H1 (cell line): ENCODE data around the gene EMC6. TPM values are rescaled to one million over a fixed set of nuclear protein-coding genes. Genes with fewer than 3 reads are reported as not detected.

Source experiments
- CTCF ChIA-PET: fragments of 300-600 bp; sonication (Branson Sonifier 250); formaldehyde crosslinking; loops from one replicate; lab custom pipeline; 2021; ENCODE audit not compliant: partially characterized antibody; lab: Charles Lee
- POLR2A ChIA-PET: fragments of 300-600 bp; sonication (Branson Sonifier 250); formaldehyde crosslinking; loops from one replicate; lab custom pipeline; 2021; ENCODE audit warnings: inconsistent platforms; ENCODE audit not compliant: partially characterized antibody; lab: Charles Lee
- DNase-seq, 2 experiments: peaks; one replicate each; pipeline versions ENCODE4 v3.0.0 to v3.0.0-alpha.2; 2010 to 2022; ENCODE audit warnings: low spot score in 2 of 2, low read depth in 1 of 2, mixed read lengths in 1 of 2
- FAIRE-seq: peaks from 2 replicates; lab custom pipeline; 2011; peaks lifted over from hg19 to GRCh38; lab: Jason Lieb, UNC
- H2AFZ ChIP-seq: 2 replicates; pipeline ENCODE4 v1.8.1; 2012; ENCODE audit warnings: low read length, inconsistent platforms
- H2AK5ac ChIP-seq: 2 replicates; pipeline ENCODE4 v1.6.1; 2013; ENCODE audit warnings: low read depth, low read length
- H2BK120ac ChIP-seq: replicated peaks from 2 replicates; pipeline ENCODE3; 2013; ENCODE audit warnings: low read depth, low read length, inconsistent platforms
- H2BK12ac ChIP-seq: 2 replicates; pipeline ENCODE4 v1.6.1; 2013; ENCODE audit warnings: low read depth, low read length
- H2BK15ac ChIP-seq: 2 replicates; pipeline ENCODE4 v1.6.1; 2013; ENCODE audit warnings: low read length
- H2BK20ac ChIP-seq: 2 replicates; pipeline ENCODE4 v1.6.1; 2013; ENCODE audit warnings: low read length
- H2BK5ac ChIP-seq: 2 replicates; pipeline ENCODE4 v1.6.1; 2013; ENCODE audit warnings: low read depth, low read length
- H3K14ac ChIP-seq: 2 replicates; pipeline ENCODE4 v1.6.1; 2013; ENCODE audit warnings: inconsistent platforms; ENCODE audit not compliant: insufficient read length
- H3K18ac ChIP-seq: 2 replicates; pipeline ENCODE4 v1.6.1; 2013; ENCODE audit warnings: low read length; ENCODE audit errors: extremely low read depth
- H3K23ac ChIP-seq: 2 replicates; pipeline ENCODE4 v1.6.1; 2013; ENCODE audit warnings: inconsistent platforms; ENCODE audit not compliant: insufficient read length
- H3K23me2 ChIP-seq: 2 replicates; pipeline ENCODE4 v1.6.1; 2013; ENCODE audit warnings: low read depth, low read length
- H3K27ac ChIP-seq: 2 replicates; pipeline ENCODE4 v1.6.1; 2011; ENCODE audit warnings: low read depth, low read length, inconsistent platforms
- H3K27me3 ChIP-seq, 4 experiments: replicated peaks in 1 of 4; 1 replicate in 1 of 4; 2 replicates in 3 of 4; pipeline versions ENCODE4 v1.6.1 to v1.8.1; 2011 to 2013; ENCODE audit warnings: low read length in 3 of 4, mild to moderate bottlenecking in 3 of 4, inconsistent platforms in 2 of 4, mixed read lengths in 2 of 4, moderate library complexity in 1 of 4; ENCODE audit not compliant: control insufficient read depth in 3 of 4, insufficient read depth in 3 of 4; ENCODE audit errors: extremely low read depth in 1 of 4
- H3K36me3 ChIP-seq, 4 experiments: 2 replicates each; pipeline versions ENCODE4 v1.6.1 to v1.8.1; 2011 to 2013; ENCODE audit warnings: mild to moderate bottlenecking in 4 of 4, low read length in 3 of 4, moderate library complexity in 2 of 4, control low read depth in 1 of 4, inconsistent platforms in 1 of 4; ENCODE audit not compliant: insufficient read depth in 4 of 4, control insufficient read depth in 2 of 4
- H3K4ac ChIP-seq: replicated peaks from 2 replicates; pipeline ENCODE3; 2013; ENCODE audit warnings: low read length, low read depth, mixed read lengths, inconsistent platforms; ENCODE audit not compliant: insufficient read length
- H3K4me1 ChIP-seq, 4 experiments: replicated peaks in 1 of 4; 1 replicate in 1 of 4; 2 replicates in 3 of 4; pipeline versions ENCODE4 v1.6.1 to v1.8.1; 2011 to 2013; ENCODE audit warnings: low read length in 3 of 4, inconsistent platforms in 2 of 4, mixed read lengths in 1 of 4; ENCODE audit not compliant: insufficient read depth in 4 of 4, control insufficient read depth in 3 of 4
- H3K4me2 ChIP-seq, 2 experiments: 2 replicates each; pipeline versions ENCODE4 v1.6.1 to v1.8.1; 2011 to 2013; ENCODE audit warnings: low read depth in 2 of 2, low read length in 2 of 2, control low read depth in 1 of 2, inconsistent platforms in 1 of 2, mild to moderate bottlenecking in 1 of 2; ENCODE audit not compliant: insufficient read depth in 1 of 2
- H3K4me3 ChIP-seq, 4 experiments: fragments of 200-600, 300-600 bp in 1 of 4; sonication (generic), shearing (Covaris generic), sonication (Bioruptor Twin) in 1 of 4; 2 replicates each; pipeline versions ENCODE4 v1.5.1 to v1.8.1; 2011 to 2016; ENCODE audit warnings: low read length in 4 of 4, low read depth in 3 of 4, control low read depth in 2 of 4, inconsistent platforms in 2 of 4, mild to moderate bottlenecking in 2 of 4, mixed read lengths in 1 of 4, moderate library complexity in 1 of 4; ENCODE audit not compliant: insufficient read depth in 2 of 4; ENCODE audit errors: extremely low read depth in 1 of 4
- H3K56ac ChIP-seq: replicated peaks from 2 replicates; pipeline ENCODE3; 2013; ENCODE audit warnings: low read depth, mild to moderate bottlenecking, mixed read lengths, low read length, inconsistent platforms; ENCODE audit not compliant: insufficient read length
- H3K79me1 ChIP-seq: 2 replicates; pipeline ENCODE4 v1.6.1; 2013; ENCODE audit warnings: low read depth, low read length, control low read depth
- H3K79me2 ChIP-seq, 2 experiments: 2 replicates each; pipeline versions ENCODE4 v1.6.1 to v1.8.1; 2012 to 2013; ENCODE audit warnings: low read length in 2 of 2, mild to moderate bottlenecking in 2 of 2, inconsistent platforms in 1 of 2; ENCODE audit not compliant: insufficient read depth in 2 of 2, control insufficient read depth in 1 of 2
- H3K9ac ChIP-seq, 4 experiments: replicated peaks in 1 of 4; 1 replicate in 1 of 4; 2 replicates in 3 of 4; pipeline versions ENCODE4 v1.6.1 to v1.8.1; 2011 to 2013; ENCODE audit warnings: low read depth in 3 of 4, low read length in 3 of 4, control low read depth in 2 of 4, mild to moderate bottlenecking in 2 of 4, moderate library complexity in 2 of 4, inconsistent platforms in 1 of 4; ENCODE audit errors: extremely low read depth in 1 of 4
- H3K9me3 ChIP-seq, 2 experiments: 2 replicates each; pipeline versions ENCODE4 v1.6.1 to v1.8.1; 2012 to 2013; ENCODE audit warnings: mild to moderate bottlenecking in 2 of 2, moderate library complexity in 2 of 2, control low read depth in 1 of 2, inconsistent platforms in 1 of 2, low read depth in 1 of 2, low read length in 1 of 2, mixed read lengths in 1 of 2; ENCODE audit not compliant: insufficient read depth in 2 of 2
- H4K20me1 ChIP-seq, 2 experiments: replicated peaks in 1 of 2; 2 replicates each; pipeline versions ENCODE3 to v1.8.1; 2011 to 2013; ENCODE audit warnings: inconsistent platforms in 2 of 2, low read length in 2 of 2, mild to moderate bottlenecking in 1 of 2; ENCODE audit not compliant: insufficient read depth in 2 of 2, control insufficient read depth in 1 of 2
- H4K5ac ChIP-seq: 2 replicates; pipeline ENCODE4 v1.6.1; 2013; ENCODE audit warnings: low read length, low read depth, mixed read lengths, inconsistent platforms; ENCODE audit not compliant: insufficient read length
- H4K8ac ChIP-seq: 2 replicates; pipeline ENCODE4 v1.8.0; 2013; ENCODE audit warnings: mild to moderate bottlenecking, moderate library complexity, low read length, inconsistent platforms; ENCODE audit not compliant: insufficient read depth; ENCODE audit errors: extremely low read depth
- H4K91ac ChIP-seq: replicated peaks from 2 replicates; pipeline ENCODE3; 2013; ENCODE audit warnings: low read length, mixed read lengths, inconsistent platforms; ENCODE audit not compliant: insufficient read length
- CBX5 ChIP-seq: fragments of 300-800, 300-1000 bp; sonication (generic); IDR thresholded peaks from 2 replicates; pipeline ENCODE4 v1.7.1; 2016; ENCODE audit warnings: antibody characterized with exemption, low read length, low read depth
- CEBPB ChIP-seq: IDR thresholded peaks from 2 replicates; pipeline ENCODE4 v1.6.1; 2012; ENCODE audit warnings: low read depth, low read length
- KDM4A ChIP-seq: IDR thresholded peaks from one replicate; pipeline ENCODE4 v1.7.1; 2012; ENCODE audit warnings: low read depth, mild to moderate bottlenecking, moderate library complexity, low read length, inconsistent platforms; ENCODE audit not compliant: severe bottlenecking
- NANOG ChIP-seq: IDR thresholded peaks from 2 replicates; pipeline ENCODE4 v1.6.1; 2011; ENCODE audit warnings: low read length, low read depth, mild to moderate bottlenecking, inconsistent platforms; ENCODE audit not compliant: insufficient read depth, poor library complexity, severe bottlenecking
- PHF8 ChIP-seq: fragments of 200-600 bp; sonication (generic); conservative IDR thresholded peaks from 2 replicates; pipeline ENCODE4 v1.7.1; 2012; ENCODE audit warnings: low read depth, mild to moderate bottlenecking, inconsistent platforms, low read length, moderate library complexity
- POLR2AphosphoS5 ChIP-seq: IDR thresholded peaks from 2 replicates; pipeline ENCODE4 v1.6.1; 2011; ENCODE audit warnings: low read depth, low read length
- POU5F1 ChIP-seq: IDR thresholded peaks from 2 replicates; pipeline ENCODE4 v1.6.1; 2011; ENCODE audit warnings: low read depth, mild to moderate bottlenecking, low read length, moderate library complexity
- RXRA ChIP-seq: IDR thresholded peaks from 2 replicates; pipeline ENCODE4 v1.6.1; 2011; ENCODE audit warnings: low read depth, mild to moderate bottlenecking, low read length, moderate library complexity; ENCODE audit not compliant: insufficient read depth
- SP1 ChIP-seq: IDR thresholded peaks from 2 replicates; pipeline ENCODE4 v1.6.1; 2011; ENCODE audit warnings: low read depth, low read length
- TAF7 ChIP-seq: optimal IDR thresholded peaks from 2 replicates; pipeline ENCODE3; 2011; ENCODE audit warnings: low read depth, mild to moderate bottlenecking, inconsistent platforms, low read length, moderate library complexity, borderline replicate concordance
- TBP ChIP-seq: IDR thresholded peaks from 2 replicates; pipeline ENCODE4 v1.6.1; 2011; ENCODE audit warnings: low read depth, low read length, improper control_type of control experiment
- WGBS, 2 experiments: shearing (Covaris generic) in 1 of 2; methylation state at CpG; one replicate each; pipeline versions ENCODE4 v1.1.6 to v1.1.7; 2013 to 2015; ENCODE audit warnings: low lambda C conversion rate in 2 of 2, mixed read lengths in 2 of 2, inconsistent platforms in 1 of 2, low coverage in 1 of 2, missing lambda C conversion rate in 1 of 2; ENCODE audit not compliant: insufficient replicate concordance in 2 of 2, insufficient coverage in 1 of 2, insufficient read length in 1 of 2; ENCODE audit errors: extremely low coverage in 1 of 2, missing lambda C conversion rate in 1 of 2; 5-methylcytosine and 5-hydroxymethylcytosine counted together
- polyA plus RNA-seq, 7 experiments: library from polyadenylated mRNA; depleted of rRNA in 3 of 7; stranded (reverse) in 5 of 7; unstranded in 2 of 7; fragments of >200 nt in 5 of 7; fragments of 200-250 nt in 2 of 7; gene quantifications; 1 replicate in 5 of 7; 2 replicates in 1 of 7; 4 replicates in 1 of 7; pipeline versions ENCODE4 v1.2.1 to v1.2.3, GENCODE V29; 2011 to 2013; ENCODE audit warnings: missing spikeins in 2 of 7, mixed read lengths in 2 of 7
- total RNA-seq: library from RNA; stranded (reverse); fragmentation: NEBNext Ultra II Directional; extraction: Animal tissue kit (Norgen Biotek cat#: 25700); gene quantifications from 2 replicates; pipeline ENCODE4 v1.2.1, GENCODE V29; 2021

Gene EMC6
- total and polyA plus RNA-seq, 2 of the 8 experiments (the other 6 are each of a cell fraction or from before 2014, with no cell fraction given): 81.5 to 193 TPM

- no peaks in the 10 kb centered on the region; a peak in 1 of 8 replicates for H3K36me3 ChIP-seq
- no peak overlapping the region for H3K27ac ChIP-seq
- no peak overlapping the region for H3K9ac ChIP-seq
- peaks cover 0 to 4% of the 10 kb centered on the region in 2 experiments; a peak in 1 of 4 replicates for H3K9me3 ChIP-seq
- H3K18ac ChIP-seq: no peak overlapping the region
- DNase-seq: no peak
- H3K14ac ChIP-seq: no peak overlapping the region
- no peaks in the 10 kb centered on the region for H3K79me2 ChIP-seq
- no peak overlapping the region for H2BK12ac ChIP-seq
- no peak overlapping the region for H2BK120ac ChIP-seq
- H3K4me1 ChIP-seq: peaks cover 0 to 8% (median 6%) of the 10 kb centered on the region in 4 experiments; a peak in 5 of 7 replicates
- H2AK5ac ChIP-seq: no peak overlapping the region
- whole genome bisulfite sequencing, 2 experiments: 90% methylated on average over 4 of the region's 4 CpGs; no CpG with 5 or more reads in 1 of the 2 experiments
- no peak overlapping the region for H2BK20ac ChIP-seq
- H3K27me3 ChIP-seq: peaks cover 0 to 18% (median 11%) of the 10 kb centered on the region in 4 experiments; a peak in 6 of 7 replicates
- H3K4ac ChIP-seq: no peak overlapping the region
- H3K56ac ChIP-seq: no peak overlapping the region
- ChIA-PET CTCF (interaction anchor here (1.3 to 3.0 kb wide), 2 partner anchors 9 to 17 kb away, joined by 5 to 17 read pairs; no protein-coding TSS in a partner anchor), POLR2A (interaction anchor here (0.6 to 0.8 kb wide), 2 partner anchors 9 to 891 kb away, joined by 3 to 4 read pairs; no protein-coding TSS in a partner anchor)
- H3K23me2 ChIP-seq: peaks cover 8% of the 10 kb centered on the region; the same call in 1 of the 2 replicates
- H2AFZ ChIP-seq: no peak overlapping the region
- H3K4me2 ChIP-seq: no peak overlapping the region
- H3K79me1 ChIP-seq: no peaks in the 10 kb centered on the region
- H3K23ac ChIP-seq: no peak overlapping the region
- H4K8ac ChIP-seq: no peak overlapping the region
- no peak for FAIRE-seq
- H2BK5ac ChIP-seq: no peak overlapping the region
- no peak overlapping the region for H4K5ac ChIP-seq
- H2BK15ac ChIP-seq: no peak overlapping the region
- H4K20me1 ChIP-seq: peaks cover 0 to 1% of the 10 kb centered on the region in 2 experiments
- no peak overlapping the region for H3K4me3 ChIP-seq
- H4K91ac ChIP-seq: no peak overlapping the region
- no peak for TF ChIP-seq RXRA
- TF ChIP-seq CEBPB: no peak
- no peak for TF ChIP-seq NANOG
- TF ChIP-seq PHF8: no peak
- TF ChIP-seq POU5F1: no peak
- TF ChIP-seq TAF7: no peak
- no peak for TF ChIP-seq KDM4A
- no peak for TF ChIP-seq SP1
- no peak for TF ChIP-seq TBP
- TF ChIP-seq POLR2AphosphoS5: no peak
- TF ChIP-seq CBX5: no peak
Measured at GRCh38 chr17:3699951-3700350, 31.3 kb downstream of the EMC6 start.
